ENCODE measurements around the gene RND3.

Gene RND3

GRCh38 chr2:150441784-150442183, 45.7 kb downstream of the RND3 start:
- DNase-seq (ENCODE audit: low read depth, low spot score) = no peak

GRCh38 chr2:150441226-150441625, 46.2 kb downstream of the RND3 start:
- DNase-seq (ENCODE audit: low read depth, low spot score) = no peak

GRCh38 chr2:150438654-150439053, 48.8 kb downstream of the RND3 start:
- no peak for DNase-seq (ENCODE audit: low read depth, low spot score)

DNA sequence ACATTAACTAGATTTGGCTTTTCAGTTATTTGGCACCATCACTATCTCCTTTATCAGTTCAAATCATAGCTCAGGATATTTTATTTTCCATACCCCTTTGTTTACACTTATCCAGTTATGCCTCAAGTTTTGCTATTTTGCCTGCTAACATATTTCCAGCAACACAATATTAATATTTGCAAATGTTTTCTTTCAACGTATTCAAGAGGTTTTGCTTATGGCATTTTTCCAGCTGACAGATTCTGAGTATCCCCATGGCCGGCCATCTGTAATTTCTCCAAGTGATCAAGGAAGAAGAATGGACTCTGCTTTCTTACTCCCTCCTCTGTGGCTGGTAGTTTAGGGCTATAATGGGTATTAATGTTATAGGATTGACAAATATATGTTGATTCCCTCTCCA, 49.4 kb downstream of the RND3 start:
- no peak for DNase-seq (ENCODE audit: low read depth, low spot score)

DNA sequence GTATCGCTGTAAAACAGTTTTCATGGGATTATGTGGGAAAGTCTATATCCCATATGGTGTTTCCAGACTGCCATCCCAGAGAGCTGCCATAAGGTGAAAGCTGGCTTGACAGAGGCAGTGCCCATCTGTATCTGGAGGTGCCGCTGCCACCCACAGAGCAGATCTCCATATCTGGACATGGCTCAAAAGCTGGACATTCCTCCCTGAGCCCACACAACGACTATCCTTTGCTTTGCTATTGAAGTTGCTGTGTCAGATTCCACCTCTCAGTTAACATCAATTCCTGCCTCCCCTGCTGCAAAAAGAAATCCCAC, 55.2 kb downstream of the RND3 start:
- no peak for DNase-seq (ENCODE audit: low read depth, low spot score)

DNA sequence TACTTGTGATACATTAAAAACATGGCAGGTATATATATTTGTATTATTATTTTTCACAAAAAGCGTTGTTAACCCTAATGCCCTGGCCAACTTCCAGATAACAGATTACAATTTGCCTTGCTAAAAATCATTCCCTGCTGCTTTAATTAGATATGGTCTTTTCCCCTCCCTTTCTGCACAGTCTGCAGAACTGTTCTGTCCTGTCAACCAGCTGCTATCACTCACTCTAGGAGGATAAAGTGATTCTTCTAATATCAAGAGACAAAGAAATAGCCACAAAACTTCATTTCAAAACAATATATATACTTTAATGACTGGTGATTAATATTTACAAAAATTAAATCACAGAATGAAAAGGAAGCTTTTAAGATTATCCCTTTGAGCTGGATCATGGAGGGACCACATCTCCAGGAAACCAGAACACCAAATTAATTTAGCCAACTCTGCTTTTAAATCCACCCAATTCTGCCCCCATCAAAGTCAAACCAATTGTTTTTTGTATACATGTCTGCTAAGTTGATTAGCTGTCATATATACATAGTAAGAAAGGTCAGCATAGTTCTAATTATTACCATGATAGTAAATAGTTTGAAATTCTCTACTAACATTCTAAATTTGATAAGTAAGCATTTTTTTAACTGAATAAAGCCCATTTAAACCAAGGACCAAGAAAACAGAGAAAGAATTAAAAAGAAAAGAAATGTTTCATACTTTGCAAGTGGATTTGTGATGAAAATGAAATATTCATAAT, 55.7 kb downstream of the RND3 start:
- no peak for DNase-seq (ENCODE audit: low read depth, low spot score)

DNA sequence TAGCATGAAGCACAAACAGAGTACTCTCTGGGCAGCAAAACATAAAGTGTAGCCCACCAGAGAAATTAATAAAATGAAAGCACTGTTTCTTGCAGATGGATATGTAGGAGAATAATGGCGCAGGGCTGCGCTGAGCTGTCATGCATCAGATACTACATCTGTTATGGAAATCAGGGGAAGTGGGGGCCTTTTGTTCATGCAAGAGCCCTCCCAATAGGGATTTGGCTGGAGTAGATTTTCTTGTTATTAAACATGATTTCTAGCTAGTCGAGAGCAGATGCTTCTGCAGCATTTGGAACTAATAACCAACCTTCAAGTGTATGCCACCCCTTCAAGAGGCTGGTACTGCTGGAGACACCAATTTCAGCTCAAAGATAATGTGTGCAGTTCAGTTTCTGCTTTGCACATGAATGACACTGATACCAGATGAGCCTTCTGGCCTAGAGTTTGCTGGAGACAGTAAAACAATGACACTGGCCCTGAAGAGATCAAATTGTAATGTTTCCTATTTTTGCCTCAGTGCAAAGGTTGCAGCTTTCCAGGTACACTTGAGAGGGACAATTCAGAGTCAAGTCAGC, 58.0 kb downstream of the RND3 start:
- DNase-seq (ENCODE audit: low read depth, low spot score) = no peak

- DNase-seq (ENCODE audit: low read depth, low spot score) = no peak
Observed at GRCh38 chr2:150428641-150429040, 58.8 kb downstream of the RND3 start.

DNA sequence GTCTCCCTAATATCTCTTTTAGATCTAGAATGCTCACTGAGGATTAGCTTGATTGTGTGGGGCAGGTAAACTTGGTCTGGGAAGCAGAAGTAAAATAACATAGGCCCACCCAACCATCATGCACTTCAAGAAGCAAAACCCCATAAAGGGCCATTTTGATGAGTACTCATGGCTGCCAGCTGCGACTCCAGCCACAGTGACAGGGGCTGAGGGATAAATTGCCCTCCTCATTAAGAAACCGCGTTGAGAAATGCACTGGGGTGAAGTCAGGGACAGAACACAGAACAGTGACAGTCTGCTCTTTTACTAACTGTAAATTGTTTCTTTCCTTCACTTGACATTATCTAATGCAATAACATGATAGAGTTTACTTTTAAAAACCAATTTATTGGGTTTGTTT, 60.2 kb downstream of the RND3 start:
- DNase-seq (ENCODE audit: low read depth, low spot score) = no peak

- DNase-seq (ENCODE audit: low read depth, low spot score) = no peak
Observed at GRCh38 chr2:150426724-150427123, 60.7 kb downstream of the RND3 start.

DNA sequence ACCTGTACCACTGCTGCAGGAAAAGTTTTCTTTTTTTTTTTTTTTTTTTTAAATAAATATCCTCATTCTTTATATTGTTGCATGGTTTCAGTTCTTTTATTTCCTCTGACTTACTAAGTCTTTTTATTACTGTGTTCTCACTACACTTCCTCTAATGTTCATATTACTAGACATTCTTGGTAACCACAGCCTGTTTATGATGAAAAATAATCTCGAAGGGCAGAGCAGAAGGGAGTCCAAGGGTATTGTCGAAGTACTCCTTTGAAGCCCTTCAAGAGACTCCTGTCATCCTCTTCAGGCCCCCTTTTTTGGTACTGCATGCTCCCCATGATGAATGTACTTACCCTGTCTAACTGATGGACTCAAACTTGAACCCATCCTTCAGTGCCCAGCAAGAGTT, 61.2 kb downstream of the RND3 start:
- DNase-seq (ENCODE audit: low read depth, low spot score) = no peak

GRCh38 chr2:150425121-150425955, 62.1 kb downstream of the RND3 start:
- no peak for DNase-seq (ENCODE audit: low read depth, low spot score)

- no peak for DNase-seq (ENCODE audit: low read depth, low spot score)
Observed at GRCh38 chr2:150424406-150424805, 63.1 kb downstream of the RND3 start.

DNA sequence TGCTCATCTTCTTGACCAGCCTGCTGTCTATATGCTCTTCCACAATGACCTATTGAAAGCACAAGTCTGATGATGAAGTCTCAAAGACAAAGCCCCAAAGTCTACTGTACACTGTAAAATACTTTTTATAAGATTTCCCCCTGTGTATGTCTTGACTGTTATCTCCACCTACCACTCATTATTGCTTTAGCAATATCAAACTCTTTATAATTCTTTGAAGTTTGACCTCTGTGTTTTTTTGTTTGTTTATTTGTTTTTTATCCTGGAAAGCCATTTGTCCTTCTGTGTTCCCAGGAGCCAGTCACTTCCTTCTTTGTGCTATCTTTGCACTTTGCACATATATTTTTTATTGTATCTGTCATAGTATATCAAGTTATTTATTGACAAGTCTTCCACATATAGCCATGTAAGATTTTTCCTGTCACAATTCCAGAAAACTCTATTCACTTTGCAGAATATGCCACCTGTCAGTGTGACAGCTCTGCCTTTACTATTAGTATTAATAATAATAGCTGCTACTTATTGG, 66.3 kb downstream of the RND3 start:
- no peak for DNase-seq (ENCODE audit: low read depth, low spot score)

DNA sequence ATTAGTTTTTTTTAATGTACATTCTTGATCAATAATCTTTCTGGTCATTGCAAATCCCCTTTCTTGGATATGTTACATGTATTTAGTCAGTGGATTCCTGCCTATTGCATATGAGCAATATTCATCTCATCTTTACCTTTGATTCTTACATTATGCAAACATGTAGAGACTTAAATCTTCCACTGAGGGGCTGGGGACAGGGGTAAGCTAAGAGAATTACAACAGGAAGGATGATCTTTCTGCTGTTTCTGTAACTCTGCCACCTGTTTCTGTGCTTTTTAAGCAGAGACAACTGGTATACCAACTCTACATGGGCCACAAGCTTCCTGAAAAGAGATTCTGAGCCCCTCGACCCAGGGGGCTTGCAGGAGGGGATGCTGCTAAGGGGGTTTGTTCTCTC, 68.6 kb downstream of the RND3 start:
- no peak for DNase-seq (ENCODE audit: low read depth, low spot score)
